Activated CD8-positive, alpha-beta memory T cell treated with anti-CD3 and anti-CD28 coated beads, Interleukin-2, amount 50 U/mL, for 1 hour (primary cell): ENCODE results near the gene CLIC5.

Source experiments
- DNase-seq: peaks from one replicate; pipeline ENCODE4 v3.0.0-alpha.2; 2020; ENCODE audit errors: extremely low read depth

The CLIC5 gene

DNA sequence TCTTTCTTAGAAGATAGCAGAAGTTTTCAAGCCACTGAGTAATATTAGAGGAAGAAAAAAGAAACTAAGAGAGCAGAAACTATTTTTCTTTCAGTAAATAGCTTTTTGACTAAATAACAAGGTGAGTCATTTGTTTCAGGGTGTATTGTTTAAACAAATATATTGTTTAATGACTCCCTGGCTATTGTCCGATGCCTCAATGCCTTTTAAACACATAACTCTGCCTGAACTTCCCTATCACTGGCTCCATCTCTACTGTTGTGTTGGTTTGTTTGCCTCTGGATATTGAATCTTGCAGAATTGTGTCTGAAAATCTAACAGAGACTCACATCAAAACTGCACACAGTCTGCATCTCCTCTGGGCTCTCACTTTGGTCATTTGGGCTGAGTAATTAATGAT is 19.6 kb upstream of the CLIC5 start:
- no peak for DNase-seq

DNA sequence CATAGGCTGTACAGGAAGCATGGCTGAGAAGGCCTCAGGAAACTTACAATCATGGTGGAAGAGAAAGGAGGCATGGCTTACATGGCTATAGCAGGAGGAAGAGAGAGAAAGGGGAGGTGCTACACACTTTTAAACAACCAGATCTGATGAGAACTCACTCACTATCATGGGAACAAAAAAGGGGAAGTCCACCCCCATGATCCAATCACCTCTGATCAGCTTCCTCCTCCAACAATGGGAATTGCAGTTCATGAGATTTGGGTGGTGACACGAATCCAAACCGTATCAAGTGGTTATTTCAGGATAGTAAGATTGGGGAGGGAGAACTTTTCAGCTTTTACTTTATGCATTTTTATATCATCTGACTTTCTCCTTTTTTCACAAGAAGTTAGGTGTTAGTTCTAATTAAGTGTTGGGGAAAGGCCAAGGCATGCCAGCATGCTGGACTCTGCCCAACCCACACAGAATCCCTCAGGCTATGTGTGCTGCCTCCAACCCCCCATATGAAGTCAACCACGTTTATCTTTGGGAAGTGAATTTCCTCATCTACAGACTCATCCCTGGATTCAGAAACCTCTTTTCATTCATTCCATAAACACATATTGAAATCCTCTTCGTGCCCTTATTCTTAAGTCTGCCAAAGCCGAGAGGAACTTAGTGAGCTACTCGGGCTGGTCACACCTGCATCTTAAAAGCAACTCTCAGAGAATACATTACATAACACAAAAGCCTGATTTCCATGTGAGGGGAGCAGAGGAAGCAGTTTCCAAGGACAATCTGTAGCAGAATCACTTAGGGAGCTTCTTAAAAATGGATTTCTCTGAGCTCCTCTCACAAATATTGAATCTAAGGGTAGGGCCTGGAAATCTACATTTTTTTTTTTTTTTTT is 16.7 kb upstream of the CLIC5 start:
- no peak for DNase-seq

DNA sequence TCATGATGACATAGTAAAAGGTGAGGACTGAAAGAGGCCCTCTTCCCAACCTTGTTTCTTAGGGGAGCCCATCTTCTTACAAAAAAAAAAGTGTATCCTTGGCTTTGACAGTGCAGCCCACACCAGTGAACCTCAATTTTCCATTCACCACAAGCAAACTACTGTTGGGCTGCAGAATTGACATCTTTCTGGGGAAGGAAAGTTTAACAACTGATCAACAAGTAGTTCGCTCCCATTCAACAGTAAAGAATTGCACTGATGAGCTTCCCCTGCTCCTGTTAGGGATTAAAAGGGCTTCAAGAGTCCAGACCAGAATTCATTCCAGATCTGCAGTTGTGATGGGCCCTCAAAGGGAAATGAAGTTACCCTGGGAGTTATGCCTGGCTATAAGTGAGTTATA is 13.9 kb upstream of the CLIC5 start:
- no peak for DNase-seq

DNA sequence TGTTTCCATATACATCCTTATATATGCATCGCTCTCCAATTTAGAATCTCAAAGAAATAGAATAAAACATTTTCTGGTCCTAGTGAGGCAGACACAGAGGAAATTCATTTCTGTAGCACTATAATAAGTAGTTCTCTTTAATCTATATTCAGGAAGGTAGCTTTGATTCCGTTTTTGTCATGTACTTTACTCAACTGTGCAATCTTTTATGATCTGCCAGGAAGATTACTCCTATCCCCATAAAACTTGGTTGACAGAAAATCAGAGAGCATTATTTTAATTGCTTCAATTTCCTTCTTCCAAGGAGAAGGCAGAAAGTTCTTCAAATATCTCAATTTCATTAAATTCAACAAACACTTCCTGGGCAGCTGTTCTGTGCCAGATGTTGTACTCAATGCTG is 10.6 kb upstream of the CLIC5 start:
- DNase-seq, result no peak

DNA sequence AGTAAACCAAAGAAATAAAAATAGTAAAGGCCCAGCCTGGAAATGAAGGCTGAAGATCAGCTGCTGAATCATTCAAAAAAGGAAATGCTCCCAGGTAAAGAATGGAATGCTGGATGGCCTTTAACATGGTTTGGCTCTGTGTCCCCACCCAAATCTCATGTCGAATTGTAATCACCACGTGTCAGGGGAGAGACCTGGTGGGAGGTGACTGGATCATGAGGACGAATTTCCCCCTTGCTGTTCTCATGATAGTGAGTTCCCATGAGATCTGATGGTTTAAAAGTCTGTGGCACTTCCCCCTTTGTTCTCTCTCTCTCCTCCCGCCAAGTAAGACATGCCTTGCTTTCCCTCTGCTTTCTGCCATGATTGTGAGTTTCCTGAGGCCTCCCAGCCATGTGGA is 9.9 kb upstream of the CLIC5 start:
- no peak for DNase-seq

DNA sequence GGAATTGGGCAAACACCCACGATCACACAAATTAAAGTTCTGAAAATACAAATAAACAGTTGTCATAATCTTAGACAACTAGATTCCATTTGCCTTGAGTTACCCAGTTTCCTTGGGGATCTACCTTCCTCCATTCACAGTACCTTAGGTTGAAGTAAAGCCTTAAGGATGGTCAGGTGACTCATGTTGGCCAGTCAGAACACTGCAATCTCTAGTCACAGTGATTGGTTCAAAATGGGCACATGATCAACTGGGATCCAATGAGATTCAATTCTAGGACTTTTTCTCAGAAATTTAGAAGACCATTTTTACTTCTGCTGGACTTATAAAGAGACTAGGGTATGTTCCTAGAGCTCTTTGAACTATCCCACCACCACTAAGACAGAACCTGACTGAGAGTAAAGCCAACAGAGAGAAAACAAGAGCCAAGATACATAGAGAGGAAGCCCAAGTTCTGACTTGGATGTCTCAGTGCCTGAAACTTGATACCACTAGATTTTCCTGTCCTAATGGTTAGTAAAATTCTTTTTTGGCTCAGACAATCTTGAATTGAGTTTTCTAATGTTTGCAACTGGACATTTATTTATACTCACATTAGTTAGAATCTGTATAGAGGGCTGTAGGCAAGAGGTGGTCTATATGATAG is 8.6 kb upstream of the CLIC5 start:
- DNase-seq, result no peak

DNA sequence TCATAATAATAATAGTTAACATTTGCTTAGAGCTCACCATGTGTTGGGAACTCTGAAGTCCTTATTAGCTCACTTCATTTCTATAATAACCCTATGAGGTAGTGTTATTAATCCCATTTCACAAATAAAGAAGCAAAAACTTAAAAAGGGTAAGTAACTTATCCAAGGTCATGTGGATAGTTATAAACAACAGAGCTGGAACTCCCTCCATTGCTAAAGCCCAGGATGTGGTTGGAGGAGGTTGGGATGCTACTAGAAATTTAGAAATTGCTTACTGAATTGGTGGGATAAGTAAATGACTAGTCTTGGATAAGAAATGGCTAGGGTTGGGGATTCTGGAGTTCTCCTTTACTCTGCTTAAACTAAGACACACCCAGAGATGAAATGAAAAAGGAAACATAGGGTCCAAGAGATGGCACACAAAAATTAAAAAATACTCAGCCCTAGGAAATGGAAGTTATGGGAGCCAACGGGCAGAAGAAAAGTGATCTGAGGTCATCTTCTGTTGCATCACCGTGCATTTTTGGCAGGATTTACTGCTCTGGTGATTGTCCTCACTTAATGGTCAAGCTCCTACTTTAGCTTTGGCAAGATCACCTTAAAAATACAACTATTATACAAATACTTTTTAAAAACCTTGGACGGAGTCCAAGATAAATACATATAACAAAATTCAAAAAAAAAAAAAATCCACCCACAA is 7.7 kb upstream of the CLIC5 start:
- DNase-seq, result no peak

DNA sequence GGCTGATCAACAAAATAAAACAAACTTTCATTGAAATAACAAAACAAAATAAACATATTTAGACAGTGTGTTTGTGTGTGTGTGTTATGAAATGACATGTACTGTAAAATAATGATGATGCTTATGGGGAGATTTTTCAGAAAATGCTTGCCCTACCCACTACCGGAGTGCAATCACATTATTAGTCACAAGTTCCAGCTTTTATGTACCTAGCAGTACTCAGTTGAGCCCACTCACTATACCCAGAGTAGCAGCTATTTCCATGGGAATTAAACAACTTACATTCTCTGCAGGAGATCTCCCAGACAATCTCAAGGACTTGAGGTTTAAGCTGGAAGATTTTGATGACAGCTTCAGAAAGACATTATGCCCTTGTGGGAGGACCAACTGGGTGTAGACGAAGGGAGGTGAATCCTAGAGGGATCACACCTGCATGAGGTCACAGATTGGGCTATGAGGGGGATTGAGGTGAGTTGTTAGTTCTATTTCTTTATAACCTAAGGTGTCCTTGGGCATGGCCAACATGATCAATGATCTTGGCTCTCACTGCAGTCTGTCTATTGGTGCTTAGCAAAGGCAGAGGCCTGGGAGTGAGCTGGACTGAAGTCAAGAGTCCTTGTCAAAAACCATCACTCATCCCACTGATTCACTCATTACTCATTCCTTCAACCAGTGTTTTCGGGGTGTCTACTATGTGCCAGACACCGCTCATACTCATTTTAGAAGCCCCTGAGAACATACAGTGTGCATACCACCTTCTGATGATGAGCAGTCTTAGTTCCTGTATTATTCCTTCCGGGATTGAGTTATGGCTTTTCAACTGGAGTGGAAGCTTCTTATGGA is 6.7 kb upstream of the CLIC5 start:
- no peak for DNase-seq

DNA sequence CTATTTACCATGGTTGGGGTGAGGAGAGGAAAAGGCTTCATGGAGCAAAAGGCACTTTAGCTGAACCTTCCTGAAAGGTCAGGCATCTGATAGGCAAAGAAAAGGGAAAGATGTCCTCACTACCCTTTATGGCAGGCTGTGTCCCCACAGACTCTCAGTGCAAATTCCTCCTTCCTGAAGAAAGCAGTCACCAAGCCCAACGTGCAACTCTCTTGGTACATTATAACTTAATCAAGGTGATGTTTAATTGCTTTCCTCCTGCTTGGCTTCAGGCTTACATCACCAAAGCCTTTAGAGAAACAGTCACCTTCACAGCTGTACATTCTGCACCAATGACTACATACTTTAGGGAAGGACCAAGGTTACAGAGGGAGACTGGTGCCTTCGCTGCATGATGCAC is 2.1 kb upstream of the CLIC5 start:
- no peak for DNase-seq

DNA sequence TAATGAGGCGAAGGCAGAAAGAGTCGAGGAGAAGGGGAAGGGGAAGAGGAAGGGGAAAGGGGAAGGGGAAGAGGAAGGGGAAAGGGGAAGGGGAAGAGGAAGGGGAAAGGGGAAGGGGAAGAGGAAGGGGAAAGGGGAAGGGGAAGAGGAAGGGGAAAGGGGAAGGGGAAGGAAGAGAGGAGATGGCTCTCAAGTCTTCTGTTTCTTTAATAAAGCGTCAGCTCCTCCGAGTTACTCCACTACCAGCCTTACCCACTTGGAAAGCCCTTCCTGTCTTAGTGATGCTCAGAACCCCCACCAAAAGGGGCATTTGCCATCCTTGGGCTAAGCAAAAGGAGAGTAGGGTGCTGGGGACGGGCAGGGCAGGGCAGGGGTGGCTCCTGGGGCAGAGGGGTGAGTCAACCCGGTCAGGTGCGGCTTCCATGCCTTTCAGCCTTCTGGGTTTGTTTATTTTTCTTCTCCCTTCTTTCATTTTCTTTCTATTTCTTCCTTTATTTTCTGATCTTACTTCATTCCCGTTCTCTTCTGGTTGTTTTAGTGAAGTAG is 476 bp upstream of the CLIC5 start:
- no peak for DNase-seq

DNA sequence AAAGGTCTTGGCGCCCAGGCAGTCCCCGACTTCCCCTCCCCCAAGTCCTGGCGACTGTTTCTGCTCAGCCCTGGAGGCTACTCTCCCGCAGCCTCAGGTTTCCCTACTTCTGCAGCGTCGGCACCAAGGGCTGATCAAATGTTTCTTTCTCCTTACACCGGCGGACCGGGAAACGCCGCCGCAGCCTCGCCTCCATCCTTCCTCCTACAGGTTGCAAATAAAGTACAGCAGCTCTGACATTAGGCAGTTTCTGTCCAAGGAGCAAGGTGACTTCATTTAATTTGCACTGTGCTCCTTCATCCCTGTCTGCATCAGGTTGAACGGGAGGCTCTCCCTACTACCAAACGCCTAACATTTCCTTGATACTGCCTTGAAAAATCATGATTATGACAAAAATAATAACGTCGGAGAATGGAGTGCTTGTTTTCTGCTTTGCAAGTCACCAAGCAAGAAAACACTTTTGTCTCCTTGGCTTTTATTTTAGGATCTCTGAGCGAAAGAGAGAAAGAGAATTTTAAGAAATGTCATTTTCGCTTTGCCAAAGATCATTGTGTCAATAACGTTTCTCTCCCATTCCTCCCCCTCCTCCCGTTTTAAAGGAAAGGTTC is 1.0 kb downstream of the CLIC5 start:
- no peak for DNase-seq

DNA sequence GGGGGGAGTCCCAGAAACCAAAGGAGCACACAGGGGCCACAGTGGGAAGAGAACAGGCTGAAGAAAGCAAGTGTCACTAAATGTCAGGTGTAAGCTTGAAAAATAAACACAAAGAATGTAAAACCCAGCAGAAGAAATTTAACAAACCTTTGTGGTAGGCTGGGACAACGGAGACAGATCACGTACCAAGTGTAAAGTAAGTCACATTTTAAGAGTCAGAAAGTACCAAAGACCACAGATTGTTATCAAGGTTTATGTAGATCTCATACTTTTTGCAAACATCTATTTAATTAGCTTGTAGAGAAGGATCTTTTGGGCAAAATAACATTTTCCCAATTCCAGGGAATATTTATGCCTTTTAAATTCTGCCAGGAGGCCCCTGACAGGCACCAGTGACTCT is 1.6 kb downstream of the CLIC5 start:
- no peak for DNase-seq

DNA sequence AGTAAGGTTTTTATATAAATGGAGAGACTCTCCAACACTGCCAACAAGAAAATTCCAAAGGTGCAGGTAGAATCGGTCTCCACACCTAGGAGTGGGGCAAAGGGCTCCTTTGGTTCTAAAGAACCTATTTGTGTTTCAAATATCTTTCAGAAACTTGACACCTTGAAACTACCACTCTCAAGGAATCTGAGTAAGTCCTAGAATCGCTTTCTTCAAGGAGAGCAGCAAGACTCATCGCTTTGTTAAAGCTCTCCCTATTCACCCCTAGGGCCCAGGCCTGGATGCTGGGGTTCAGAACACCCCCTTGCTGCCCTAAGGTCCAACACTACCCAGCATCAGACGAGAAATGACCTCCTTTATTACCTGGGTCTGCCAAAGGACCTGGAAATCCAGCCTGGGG is 2.0 kb downstream of the CLIC5 start:
- DNase-seq, result no peak

DNA sequence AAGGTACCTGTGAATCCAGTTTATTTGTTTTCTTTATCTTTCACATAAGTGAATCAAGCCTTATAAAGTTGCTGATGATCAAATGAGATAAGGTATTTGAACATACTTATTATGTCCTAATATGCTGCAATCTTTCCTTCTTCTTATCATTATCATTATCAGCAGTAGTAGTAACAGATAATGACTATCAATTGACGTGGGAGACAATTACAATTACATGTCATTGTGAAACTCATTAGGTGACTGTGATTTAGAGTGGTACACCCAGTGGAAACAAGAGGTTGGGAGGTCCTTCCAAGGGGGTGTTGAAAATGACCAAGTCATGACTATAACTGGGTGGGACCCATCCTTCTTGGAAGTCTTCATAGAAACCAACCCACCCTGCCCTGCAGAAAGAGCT is 2.8 kb downstream of the CLIC5 start:
- no peak for DNase-seq

DNA sequence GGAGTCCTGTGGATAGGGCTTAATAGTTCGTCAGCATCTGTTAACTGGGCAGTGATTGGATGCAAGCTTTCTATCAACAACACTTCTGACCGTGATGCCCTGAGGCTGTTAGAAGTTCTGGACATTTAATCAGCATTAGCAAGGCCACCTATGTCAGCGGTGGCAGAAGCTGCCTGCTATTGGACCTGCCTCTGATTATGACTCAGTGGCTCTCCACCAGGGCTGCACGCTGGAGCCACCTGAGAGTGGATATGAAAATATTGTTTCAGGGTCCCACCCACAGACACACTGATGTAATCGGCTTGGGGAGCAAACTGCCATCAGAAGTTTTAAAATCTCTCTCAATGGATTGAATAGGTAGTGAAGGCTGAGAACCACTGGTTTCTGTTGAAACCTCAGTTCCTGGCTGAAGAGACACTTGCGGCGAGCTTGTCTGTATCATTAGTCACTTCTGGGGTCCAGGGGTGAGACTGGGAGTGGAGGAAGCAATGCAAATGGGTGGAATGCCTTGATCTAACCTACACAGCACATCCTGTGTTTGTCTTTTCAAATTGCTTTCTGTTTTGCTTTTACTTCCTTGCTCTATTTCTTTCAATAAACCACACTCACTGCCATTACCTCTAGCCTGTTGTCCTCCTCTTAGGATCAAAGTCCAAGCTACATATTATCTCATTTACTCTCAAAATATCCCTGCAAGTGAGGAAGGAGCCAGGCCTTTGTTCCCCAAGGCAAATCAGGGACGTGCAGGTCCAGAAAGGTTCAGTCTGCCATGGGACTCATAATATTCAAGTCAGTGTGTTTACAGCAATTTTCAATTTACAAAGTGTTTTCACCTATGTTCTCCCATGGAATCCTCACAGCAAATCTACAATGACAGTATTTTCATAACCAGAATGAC is 4.2 kb downstream of the CLIC5 start:
- DNase-seq, result peak; percentile 29

DNA sequence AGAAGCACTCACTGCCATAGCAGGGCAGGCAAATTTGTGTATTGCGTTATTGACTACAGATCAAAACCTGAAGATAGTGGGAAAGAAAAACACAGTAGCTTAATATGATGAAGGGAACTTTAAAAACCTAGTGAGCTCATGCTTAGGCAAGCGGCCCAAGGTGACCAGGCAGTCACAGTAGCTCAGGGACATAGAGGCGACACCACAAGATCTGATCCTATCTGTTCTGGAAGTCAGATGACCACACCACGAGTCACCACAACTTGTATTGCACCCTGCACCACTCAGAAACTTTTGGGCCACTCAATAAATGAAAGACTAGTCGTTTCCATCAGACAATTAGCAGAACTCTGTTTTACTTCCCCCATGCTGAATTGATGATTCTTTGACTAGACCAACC is 4.9 kb downstream of the CLIC5 start:
- DNase-seq, result no peak

DNA sequence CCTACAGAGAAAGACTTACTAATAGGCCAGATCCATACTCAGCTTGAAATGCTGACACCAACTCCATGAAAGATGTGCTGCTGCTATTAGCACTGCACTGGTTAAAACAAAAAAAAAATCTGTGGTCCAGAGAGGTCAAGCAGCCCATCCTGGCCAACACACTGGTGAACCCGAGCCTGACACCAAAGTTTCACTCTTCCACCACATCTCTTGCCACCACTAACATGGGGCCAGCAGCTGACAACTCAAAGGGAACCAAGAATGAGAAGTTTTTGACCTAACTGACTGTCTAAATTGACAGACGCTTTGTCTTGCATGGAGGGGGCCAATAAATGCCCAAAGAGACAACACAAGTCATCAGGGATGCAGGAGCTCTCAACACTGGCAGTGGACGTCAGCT is 5.4 kb downstream of the CLIC5 start:
- no peak for DNase-seq

DNA sequence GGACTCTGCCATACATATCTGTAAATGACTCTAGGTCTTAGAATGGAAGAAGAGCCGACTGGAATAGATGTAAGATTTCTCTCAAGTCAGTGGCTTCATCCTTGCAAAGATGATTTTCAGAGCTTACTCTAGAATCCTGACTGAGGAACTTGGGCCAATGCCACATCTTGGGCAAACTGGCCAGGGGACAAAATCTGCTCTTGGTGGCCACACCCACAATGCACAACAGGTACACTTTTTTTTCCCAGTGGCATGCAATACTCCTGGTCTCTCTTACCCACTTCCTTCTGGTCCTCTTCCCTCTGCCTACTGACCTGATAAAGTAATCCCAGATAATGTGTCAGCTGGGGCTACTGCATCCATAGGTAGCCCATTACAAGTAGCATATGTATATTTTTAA is 13.4 kb downstream of the CLIC5 start:
- no peak for DNase-seq

DNA sequence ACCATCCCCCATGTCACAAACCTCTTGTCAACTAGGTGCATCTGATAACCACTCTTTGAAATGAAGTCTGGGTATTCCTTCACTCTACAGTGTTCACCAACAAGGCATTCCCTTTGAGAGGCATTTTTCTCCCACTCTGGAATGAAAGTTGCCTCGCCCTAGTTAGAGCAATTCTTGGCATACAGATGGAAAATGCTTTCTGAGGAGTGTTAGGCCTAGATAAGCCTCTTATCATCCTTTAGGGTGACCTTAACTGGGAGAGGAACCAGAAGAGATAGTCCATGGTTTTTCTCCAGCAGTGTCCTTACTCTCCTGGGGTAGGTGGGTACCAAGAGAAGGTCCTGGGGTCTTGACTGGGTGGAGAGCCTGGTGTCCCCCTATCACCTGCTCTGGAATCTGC is 14.8 kb downstream of the CLIC5 start:
- DNase-seq, result no peak

DNA sequence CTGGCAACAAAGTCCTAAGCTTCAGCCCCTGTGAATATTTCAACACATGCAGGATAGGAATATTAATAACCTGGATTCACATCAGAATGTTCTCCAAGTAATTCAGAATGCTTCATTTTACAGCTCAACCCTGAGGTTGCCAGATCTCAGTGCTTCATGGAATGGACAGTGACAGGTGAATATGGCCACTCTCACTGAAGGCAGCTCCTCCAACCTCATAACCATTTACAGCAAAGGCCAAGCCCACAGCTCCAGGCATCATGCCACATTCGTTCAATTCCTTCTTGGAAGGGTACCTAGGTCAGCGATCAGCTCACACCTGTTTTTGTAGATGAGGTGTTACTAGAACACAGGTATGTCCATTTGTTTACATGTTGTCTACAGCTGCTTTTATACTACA is 17.1 kb downstream of the CLIC5 start:
- DNase-seq, result no peak
